ENCODE results near the gene HIVEP2.
A peak's percentile ranks its signal among the peaks of the same experiment; 100 is the strongest.

Gene HIVEP2

DNA sequence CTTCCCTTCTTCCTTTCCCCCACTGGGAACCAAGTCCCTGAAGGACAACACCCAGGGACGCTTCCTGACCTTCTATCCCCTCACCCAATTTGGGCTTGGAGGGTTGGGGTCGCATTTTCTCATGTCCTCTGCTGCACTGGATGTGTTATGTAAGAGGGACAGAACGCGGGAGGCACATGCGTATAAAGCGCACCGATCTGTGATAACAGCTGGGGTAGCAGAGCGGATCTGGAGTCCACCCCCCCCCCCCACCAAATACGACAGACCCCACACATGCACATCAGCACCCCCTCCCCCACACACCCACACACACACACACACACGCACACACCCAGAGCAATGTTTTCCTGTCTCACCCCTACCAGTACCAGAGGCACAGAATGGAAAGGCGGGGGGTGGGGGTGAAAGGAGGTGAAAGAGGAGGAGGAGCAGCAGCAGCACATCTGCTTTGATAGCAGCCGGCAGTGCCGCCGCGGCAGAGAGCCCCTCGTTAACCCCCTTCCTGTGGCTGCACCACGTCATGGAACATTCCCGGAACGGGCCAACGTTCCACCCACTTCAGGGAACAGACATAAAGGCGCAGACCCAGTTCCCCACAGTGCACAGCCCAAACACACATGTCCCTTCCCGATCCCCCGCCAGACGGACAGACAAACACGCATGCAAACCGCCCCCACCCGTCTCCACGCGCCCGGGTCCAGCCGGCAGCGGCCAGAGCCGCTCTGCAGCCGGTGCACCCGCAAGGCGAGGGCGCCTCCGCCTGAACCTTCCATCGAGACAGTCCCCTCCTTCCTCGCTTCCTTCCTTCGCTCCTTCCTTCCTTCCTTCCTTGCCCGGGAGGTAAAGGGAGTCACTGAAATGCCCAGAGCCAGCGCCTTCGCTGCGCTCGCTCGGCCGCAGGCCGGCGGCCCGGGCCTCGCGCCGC, 590 bp downstream of the HIVEP2 start:
- DNase-seq, result peak; percentile 31 to 50

DNA sequence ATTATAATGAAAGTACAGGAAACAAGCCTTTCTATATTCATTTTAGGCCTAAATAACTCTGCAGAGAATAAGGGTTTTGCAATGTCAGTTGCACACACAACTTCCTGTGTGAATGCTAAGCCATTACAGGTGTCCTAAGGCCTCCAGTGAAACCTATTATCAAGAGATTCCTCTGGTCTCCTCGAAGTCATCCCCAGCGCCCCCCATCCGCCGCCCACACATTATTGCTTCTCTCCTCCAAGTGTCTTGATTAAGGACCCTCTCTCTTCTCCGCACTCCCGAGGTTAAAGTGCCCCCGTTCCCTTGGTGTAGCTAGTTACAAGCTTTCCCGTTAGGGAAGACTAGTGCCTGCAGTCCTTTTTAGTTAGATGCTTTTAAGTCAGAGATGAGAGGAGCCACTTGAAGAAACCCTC, 1.3 kb downstream of the HIVEP2 start:
- DNase-seq, result peak in 1 of 2 experiments; percentile 26

DNA sequence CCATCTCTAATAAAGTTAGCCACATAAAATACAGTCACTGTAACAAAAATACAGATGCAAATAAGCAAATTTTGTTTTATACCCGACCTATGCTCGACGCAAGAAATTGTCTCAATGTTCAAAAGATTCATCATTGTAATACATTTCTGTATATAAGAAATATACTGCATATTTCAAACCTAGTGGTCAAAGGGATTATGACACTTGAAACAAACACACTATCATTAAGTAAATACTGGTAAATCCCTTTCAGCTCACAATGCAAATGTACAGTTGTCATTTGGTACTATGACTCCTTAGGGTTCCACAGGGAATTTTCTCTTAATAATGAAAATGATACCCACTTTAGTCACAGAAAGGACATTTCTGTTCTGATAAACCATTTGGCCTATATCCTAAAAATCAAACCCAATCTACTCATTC, 2.2 kb downstream of the HIVEP2 start:
- DNase-seq, result peak; percentile 39 to 66

DNA sequence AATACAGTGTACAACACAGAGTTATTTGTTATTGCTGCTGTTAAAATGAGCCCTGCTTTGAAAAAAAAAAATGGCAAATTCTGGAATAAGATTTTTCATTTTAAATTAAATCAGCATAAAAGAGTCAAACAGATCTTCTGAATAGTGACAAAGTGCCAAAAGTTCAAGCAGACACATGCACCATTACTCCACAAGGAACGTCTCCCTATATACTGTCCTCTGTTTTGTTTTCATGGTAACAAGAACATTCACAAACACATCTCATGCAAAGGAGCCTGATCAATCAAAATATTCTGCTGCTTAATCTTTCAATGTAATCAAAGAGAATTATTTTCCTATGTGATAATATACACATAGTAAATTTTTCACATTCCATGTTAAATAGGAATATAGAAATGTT, 2.7 kb downstream of the HIVEP2 start:
- DNase-seq, result no peak

DNA sequence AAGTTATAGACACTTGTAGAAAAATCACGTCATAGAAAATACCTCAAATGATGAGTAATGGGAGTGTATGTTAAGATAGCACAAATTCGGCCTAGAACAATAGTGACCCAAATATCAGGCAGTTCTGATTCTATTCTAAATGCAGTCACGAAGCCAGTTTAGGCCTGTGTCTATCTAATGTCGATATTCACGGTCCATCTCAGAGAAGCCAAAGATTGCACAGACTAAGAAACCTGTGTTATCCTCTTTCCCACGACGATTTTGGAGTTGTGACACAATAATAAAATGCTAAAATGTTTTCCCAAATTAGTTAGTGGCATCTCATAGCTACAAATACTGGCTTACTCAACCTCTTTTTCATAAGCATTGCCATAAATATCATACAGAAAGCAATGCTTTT, 4.0 kb downstream of the HIVEP2 start:
- DNase-seq, result no peak

DNA sequence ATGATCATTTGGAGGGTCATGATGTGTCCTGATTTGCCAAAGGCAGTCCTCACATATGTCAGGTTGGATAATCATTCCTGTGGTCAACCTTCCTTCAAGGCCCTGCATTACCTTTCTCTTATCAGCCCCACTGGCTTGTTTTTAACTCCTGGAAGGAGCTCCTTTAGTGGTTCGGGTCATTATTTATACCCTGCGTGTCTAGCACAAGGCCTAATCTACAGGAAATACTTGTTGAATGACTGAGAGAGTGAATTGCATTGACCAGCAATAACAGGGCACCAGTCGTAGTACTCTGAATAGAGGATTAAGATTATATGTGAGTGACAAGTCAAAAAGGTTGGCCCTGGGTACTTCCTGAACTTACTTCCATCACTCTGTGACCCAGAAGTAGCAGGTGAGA, 4.5 kb downstream of the HIVEP2 start:
- no peak for DNase-seq

DNA sequence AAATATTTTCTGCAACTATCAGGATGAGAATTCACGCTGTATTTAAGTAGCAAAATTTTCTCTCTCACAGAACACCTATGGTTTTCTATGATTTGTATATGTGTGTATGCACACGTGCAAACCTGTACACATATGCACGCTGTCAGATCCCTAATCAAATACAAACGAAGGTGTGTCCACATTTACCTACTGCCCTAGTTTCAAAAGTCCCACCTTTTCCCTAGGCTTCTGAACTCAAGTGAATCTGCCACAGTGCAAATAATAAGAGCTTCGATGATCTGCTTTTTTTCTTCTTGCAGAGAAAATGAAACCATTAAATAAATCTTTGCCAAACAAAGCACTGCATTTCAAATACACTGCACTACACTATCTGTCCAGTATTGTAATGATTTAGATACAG, 6.5 kb downstream of the HIVEP2 start:
- no peak for DNase-seq

DNA sequence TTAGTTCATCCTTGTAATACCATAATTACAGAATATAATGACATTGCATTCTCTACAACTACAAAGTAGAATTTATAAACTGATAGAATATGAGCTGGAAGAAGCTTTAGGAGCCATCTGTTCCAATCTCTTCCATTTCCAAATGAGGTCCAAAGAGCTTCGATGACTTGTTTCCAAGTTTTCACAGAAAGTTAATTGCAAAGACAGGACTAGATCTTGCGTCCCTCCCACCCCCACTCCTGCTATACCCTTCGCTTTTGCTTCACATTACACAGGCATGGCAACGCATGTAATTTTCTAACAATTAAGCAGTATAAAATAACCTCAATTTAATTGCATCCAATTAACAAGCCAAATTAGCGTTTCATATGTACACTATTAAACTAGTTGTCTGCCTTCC, 7.0 kb downstream of the HIVEP2 start:
- DNase-seq, result no peak

DNA sequence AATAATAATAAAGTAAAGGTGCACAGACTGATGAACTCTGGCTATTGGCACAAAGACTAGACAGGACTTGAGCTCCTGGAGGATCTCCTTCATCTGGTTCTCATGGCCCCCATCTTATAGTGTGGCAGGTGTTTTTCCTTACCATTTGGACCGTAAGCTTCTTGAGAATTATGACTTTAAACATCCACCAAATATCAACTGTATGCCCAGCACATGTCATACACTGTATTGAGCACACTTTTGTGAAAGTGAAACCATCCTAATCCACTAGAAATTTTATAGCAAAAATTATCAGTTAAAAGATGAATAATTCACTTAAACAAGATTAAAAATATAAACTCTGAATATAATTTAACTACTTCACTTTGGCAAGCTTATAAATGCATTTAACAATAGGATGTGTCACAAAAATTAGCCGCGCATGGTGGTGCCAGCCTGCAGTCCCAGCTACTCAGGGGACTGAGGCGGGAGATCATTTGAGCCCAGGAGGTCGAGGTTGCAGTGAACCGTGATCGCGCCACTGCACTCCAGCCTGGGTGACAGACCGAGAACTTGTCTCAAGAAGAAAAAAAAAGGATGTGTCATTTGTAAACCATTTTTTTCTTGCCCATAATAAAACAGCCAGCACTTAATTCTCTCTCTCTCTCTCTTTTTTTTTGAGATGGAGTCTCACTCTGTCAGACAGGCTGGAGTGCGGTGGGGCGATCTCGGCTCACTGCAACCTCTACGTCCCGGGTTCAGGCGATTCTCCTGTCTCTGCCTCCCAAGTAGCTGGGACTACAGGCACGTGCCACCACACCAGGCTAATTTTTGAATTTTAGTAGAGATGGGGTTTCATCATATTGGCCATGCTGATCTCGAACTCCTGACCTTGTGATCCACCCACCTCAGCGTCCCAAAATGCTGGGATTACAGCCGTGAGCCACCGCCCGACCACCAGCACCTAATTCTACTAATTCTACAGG, 9.1 kb downstream of the HIVEP2 start:
- no peak for DNase-seq

DNA sequence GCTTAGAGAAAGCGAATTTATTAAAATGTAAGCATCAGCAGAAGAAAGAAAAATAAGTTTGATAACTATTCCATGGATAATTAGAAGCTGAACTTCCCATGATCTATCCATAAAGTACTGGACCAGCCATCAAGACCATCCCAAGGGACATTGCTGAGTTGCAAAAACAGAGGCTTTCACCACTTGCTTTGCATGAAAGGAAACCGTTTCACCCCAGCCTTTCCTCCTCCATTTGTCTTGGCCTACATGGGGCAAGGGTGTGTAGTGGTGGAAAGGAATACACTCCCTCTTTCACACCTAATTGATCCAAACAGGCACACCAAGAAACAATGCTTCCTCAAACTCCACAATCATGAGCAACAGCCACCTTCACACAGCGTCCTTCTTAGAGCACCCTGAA, 10.4 kb downstream of the HIVEP2 start:
- no peak for DNase-seq

DNA sequence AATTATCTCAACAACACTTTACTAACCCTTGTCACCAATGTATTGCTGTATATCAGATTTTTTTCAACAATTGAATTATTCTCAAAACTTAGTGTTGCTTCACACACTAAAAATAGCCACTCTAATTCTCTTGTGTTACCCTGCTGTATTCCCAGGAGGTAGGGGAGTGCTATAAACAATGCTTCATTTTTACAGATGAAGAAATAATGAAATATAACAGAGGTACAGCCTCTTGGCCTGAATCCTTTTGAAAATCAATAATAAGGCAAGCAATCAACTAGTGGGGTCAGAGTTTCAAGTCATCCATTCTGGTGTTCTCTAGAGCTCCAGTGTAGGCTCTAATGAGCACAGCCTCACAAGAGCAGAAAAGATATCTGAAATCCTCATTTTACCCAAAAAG, 10.9 kb downstream of the HIVEP2 start:
- DNase-seq, result no peak

DNA sequence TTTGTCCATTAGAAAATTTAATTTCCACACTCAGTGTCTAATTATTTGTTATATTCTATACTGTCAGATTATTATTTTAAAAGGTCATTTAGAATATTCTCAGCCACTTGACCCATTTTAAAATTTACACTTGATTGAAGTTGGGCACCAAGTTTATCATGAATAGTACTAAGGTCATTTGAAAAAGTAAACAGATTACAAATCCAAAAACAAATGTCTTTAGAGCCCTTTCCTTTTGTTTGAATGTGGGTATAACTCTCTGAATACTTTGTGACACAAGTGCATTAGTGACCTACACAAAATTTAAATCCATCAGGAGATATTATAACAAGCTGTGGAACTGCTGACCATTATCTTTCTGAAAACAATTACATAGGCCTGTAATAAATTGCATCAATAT, 11.3 kb downstream of the HIVEP2 start:
- no peak for DNase-seq

DNA sequence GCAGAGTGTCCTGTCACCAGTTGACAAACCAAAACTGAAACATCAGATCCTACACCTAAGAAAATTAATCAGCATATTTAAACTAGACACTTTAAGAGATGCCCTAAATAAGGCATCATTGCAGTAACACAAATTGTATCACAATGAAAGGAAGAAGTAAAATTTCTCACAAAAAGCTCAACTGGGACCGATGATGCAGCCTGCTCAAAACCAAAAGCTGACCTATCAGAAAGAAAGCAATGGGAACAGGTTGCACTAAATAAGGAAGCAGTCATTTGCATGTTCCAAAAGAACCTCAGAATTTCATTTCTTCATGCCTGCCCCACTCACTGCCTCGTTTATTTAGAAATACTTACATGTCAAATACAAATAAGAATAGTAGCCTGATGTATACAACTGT, 12.1 kb downstream of the HIVEP2 start:
- DNase-seq, result no peak

DNA sequence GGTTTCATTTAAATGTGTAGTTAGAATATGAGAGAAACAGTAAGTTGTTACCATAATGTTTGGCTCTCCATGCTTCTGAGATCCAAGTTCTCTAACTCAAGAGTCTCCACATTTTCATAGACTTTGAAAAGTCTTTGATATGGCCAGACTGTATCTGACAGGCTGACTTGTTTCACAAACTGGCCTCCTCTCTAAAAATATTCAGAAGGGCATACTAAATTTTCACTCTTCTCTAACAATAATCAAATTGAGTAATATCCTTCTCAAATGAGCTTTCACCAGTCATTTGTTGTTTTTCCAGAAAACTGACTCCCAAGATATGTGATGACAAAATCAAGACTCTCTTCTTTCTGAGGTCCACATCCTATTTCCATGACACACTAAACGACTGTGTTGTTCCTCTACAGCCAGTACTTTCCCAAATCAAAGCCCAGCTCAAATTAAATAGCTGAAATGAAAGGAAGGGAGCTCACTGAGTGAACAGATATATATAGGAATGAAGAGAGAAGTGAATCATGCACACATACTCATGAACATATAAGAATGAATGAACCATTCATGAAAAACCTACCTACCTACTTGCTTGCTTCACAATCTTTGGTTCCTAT, 15.1 kb downstream of the HIVEP2 start:
- no peak for DNase-seq

DNA sequence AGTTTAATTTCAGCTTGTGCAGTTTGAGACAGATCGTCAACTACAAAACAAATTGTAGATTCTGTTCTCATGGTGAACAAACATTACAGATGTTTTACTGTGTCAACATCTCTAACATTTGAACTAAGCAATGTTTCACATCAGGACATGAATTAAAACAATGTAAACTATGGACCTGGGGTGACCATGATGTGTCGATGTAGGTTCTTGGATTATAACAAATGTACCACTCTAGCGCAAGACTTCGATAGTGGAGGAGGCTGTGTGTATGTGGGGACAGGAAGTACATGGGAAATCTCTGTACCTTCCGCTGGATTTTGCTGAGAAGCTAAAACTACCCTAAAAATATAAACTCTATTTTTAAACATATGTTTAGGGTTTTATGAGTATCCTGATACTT, 17.1 kb downstream of the HIVEP2 start:
- no peak for DNase-seq

DNA sequence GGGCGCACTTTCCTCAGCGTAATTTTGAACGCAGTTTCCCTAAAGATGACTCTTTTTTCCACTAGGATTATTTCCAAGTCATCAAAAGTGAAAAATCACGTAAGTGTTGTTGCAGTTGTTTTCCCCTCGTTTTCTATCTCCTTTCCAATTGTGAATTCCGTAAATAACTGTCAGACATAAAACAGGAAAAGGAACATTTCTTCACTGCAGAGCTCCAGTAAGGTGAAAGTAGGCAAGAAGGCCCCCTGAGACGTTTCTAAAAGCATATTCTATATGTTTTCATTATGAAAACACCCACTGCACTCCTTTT, 17.8 kb downstream of the HIVEP2 start:
- peak in 1 of 2 experiments; percentile 4 for DNase-seq

DNA sequence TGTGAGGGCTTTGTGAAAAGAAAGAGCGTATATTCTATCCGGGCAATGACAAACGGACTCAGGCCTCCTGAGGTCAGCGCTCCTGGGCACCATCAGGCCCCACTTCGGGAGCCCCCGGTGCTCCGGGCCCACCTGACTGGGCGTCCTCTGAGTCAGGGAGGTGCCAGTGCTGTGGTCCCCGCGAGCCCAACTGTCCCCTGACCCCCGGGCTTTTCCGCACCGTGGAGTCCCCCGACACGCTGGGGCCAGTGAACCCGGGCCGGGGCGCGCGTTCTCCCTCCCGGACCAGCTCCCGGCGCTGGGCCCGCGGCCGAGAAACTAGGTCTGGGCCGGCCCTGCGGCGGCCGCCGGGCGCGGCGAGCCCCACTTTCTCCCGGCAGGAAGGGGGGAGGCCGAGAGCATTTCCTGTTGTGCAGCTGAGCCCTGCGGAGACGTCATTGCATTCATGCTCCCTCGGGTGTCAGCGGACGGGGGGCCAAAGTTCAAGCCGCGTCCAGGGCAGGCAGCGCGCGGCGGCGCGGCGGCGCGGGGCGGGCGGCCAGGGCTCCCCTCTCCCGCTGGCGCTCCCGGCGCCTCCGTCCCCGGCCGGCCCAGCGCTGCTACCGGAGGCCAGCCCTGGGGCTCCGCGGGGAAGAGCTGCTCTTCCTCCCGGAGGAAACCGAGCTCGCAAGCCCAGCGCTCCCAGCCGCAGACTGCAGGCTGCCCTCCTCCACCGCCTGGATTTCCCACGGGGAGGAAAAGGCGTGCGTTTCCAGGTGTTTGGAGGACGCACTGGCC, 18.3 kb downstream of the HIVEP2 start:
- DNase-seq, result peak; percentile 29 to 35

DNA sequence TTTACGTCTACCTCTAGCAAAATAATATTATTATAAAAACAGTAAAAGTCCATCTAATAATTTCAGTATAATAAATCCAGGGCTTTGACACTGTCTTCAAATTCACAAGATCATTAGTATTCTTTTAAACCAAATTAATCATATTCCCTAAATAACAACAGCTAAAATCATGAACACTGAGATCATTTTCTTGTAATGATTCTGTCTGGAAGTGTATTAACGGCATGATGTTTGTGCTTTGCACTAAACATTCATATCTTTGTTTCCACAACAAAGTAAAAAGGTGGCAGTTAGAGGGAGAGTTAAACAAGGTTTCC, 18.8 kb downstream of the HIVEP2 start:
- peak in 1 of 2 experiments; percentile 4 for DNase-seq

DNA sequence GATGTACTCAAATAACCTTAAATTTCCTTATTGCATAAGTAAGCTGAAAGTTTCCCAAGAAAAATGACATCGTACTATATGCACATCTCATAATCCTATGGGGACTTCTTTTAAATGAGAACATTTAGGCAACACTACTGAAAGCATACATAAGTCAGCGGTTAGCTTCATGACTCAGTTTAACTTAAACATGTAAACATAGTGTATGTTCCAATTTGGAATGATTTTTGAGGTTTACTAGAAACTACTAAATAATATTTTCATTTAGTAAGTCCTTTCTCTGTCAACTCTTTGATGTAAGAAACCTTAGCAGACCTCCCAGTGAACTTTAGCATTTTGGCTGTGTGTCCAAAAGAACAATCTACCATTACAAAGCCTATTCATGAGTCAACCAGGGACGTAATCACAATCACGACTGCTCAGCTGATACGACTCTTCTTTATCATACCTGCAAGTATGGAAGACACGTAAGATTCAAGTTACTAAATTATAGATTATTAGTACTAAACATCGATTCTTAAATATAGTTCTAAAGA, 19.3 kb downstream of the HIVEP2 start:
- DNase-seq, result no peak

DNA sequence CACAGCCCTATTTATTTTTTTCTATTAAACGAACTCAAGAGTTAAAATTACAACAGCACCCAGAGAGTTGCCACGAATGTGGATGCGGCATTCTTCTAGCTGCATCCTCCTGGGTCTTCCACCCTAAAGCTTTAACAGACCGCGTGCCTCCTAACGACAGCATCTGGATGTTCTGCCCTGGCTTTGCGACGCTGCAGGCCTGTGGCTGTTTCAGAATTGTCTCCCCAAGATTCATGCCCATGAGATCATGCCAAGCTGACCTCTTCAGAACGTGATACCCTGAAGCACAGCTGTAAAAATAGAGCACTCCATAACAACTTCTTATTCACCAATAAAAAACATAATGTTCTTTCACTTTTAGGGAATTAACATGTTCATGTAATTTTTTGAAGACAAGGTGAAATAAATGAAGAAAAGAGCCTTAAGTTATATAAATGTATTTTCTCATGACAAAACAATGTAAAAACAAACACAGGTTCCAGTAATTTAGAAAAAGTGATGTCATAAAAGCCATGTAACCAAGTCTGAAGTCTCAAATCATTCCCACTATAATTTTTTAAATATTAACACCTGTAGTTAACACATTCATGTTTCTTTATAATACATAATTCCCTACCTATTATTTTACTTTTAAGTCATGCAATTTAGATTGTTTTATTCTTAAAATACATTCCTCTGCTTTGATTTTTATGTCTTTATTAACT, 26.5 kb downstream of the HIVEP2 start:
- DNase-seq, result no peak

DNA sequence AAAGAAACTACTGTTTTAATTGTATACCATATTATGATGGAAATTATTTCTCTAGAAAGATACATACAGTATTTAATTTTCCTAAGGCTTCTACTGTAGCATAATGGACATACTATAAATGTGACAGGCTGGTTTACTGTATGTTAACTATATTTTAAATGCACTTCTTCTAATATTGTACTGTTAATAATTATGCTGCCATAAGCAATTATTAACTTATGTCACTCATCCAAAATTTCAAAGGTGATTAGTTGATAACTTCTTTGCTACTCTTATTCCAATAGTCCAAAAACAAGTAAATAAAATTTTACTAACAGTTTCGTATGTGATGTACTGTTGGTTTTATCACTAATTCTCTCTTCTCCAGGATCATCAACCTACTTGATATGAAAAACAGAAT, 28.1 kb downstream of the HIVEP2 start:
- no peak for DNase-seq
